Measurements from ENCODE around the gene WDR38.

GRCh38 chr9:124812441-124812876, 40.8 kb upstream of the WDR38 start:
- no peak for TF ChIP-seq CTCF (conservative IDR thresholded peaks at IDR 0.05)
- no peak for TF ChIP-seq ZFX (IDR thresholded peaks at IDR 0.05)

Measured in C4-2B (cell line).